Limb (tissue), 2 donors: Measurements from ENCODE around the gene TESK2.
A peak's percentile ranks its signal among the peaks of the same experiment; 100 is the strongest.
"Not testable (repeated sequence)": the region's sequence is repeated elsewhere in the genome, so short reads cannot be mapped to it uniquely, and the experiment has no call there.

Experiments
- DNase-seq, 2 donors: peaks; one replicate each; pipeline ENCODE4 v3.0.0-alpha.2; 2016; ENCODE audit errors: extremely low spot score in 2 of 2

TESK2 gene

DNA sequence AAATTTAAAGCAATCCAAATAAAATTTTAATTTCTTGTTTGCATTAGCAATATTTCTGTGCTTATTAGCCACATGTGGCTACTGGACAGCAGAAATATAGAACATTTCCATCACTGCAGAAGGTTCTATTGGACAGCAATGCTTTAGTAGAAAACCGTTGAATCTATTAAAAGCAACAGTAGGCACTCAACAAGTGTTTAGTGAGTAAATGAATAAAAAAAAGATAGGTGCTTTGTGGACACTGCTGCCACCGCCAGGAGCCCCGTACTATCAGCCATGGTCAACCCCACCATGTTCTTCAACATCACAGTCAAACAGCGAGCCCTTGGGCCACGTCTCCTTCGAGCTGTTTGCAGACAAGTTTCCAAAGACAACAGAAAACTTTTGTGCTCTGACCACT is 76.2 kb downstream of the TESK2 start:
- no peak for DNase-seq

DNA sequence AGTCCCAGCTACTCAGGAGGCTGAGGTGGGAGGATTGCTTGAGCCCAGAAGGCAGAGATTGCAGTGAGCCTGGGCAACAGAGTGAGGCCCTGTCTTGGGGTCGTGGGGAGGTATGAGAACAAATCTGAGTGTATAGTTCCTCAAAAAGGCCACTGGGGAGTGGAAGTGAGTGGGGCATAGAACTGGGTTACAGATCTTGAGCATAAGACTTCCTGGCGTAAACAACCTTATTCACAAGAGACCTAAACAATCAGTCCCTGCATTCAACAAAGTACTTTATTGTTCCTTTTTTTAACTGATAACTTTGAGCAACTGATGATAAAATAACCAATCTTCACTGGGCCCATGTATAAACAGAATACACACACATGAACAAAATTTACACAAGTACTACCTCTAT is 78.1 kb downstream of the TESK2 start:
- no peak for DNase-seq

DNA sequence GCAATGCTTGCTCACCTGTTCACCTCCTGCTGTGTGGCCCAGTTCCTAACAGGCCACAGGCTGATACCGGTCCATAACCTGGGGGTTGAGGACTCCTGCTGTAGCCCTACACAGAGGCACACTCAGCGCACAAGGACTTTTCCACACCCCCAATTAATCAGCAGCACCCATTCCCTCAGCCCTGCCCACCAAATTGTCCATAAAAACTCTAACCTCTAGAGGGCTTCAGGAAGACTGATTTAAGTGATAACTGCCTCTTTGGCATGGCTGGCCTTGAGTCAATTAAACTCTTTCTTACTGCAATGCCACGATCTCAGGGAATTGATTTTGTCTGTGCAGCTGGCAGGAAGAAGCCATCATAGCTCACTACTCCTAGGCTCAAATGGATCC is 79.5 kb downstream of the TESK2 start:
- DNase-seq: no peak

DNA sequence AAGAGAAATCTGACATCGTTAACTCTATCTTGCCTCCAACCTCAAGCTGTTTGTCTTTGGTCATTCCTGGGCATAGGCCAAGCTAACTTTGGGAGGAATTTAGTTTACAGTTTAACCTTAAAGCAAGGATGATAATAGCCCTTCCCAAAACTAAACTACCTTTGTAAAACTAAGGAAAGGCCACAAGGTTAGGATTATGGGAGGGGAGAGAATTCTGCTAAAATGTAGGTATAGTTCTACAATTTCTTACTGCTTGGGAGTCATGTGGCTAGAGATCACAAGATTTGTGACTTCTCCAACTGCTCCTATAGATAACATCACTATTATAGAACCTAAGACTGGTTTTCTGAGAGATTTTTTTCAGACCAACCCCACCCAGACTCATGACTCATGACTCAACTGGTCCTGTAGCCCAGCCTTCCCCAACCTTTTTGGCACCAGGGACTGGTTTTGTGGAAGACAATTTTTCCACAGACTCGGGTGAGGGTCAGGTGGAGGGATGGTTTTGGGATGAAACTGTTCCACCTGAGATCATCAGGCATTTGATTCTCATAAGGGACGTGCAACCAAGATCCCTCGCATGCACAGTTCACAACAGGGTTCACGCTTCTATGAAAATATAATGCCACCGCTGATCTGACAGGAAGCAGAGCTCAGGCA is 80.0 kb downstream of the TESK2 start:
- no peak for DNase-seq

DNA sequence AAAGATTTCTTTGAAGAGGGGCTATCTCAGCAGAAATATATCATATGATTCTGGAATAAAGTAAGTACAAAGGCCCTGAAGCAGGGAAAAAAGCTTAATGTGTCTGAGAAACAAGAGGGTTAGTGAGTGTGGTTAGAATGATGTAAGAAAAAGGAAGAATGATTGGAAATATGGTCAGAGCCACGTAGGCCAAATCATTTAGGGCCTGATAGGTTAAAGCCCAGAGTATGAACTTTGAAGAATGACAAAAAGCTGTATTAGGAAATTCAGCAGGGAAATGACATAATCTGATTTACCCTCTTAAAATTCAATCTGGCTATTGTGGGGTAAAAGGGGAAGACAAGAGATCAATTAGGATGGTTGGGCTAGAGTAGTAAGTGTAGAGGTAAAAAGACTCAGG is 81.7 kb downstream of the TESK2 start:
- DNase-seq: no peak

DNA sequence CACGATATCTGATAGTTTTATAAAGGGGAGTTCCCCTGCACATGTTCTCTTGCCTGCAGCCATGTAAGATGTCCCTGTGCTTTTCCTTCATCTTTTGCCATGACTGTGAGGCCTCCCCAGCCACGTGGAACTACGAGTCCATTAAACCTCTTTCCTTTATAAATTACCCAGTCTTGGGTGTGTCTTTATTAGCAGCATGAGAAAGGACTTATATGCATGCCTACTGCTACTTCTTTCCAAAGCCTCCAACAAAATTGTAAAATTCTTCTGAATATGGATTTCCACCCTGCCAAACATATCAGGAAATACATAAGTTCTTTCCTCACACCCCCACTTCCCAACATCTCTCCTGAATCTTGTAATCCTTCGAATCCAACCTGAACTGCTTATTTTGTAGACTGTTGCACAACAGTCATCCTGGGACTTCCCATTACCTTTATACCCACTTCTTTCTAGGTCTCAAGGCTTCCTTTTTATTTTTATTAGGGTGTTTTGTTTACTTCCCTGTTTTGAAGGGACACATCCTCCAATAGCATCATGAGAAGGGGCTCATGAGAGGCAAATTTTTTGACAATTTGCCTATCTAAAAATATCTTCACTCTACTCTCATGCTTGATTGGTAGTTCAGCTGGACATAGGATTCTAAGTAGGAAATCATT is 83.2 kb downstream of the TESK2 start:
- no peak for DNase-seq

DNA sequence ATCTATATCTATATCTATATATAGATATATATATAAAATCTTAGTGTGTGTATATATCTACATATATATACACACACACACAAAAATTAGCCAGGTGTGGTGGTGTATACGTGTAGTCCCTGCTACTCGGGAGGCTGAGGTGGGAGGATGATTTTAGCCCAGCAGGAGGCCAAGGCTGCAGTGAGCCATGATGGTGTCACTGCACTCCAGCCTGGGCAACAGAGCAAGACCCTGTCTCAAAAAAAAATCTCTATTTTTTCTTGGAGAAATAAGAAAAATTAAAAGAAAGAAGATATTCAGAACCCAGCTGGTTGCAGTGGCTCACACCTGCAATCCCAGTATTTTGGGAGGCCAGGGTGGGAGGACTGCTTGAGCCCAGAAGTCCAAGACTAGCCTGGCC is 85.3 kb downstream of the TESK2 start:
- DNase-seq: no peak

DNA sequence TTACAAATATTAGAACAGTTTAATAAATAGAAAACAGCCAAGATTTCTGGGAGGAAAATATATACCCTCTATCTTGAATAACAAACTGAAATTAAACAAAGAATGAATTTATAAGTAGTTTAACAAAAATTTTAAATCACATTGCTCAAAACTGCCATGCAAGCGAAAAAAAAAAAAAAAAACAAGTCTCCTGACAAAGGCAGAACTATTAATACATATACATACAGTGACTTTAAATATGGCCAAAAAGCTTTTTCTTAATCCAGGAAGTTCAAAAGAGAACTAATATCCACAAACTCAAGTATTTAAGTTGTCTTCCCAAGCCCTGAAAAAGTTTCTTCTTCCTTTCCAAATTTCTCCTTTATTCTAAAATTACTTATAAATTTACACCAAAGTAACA is 87.2 kb downstream of the TESK2 start:
- no peak for DNase-seq

DNA sequence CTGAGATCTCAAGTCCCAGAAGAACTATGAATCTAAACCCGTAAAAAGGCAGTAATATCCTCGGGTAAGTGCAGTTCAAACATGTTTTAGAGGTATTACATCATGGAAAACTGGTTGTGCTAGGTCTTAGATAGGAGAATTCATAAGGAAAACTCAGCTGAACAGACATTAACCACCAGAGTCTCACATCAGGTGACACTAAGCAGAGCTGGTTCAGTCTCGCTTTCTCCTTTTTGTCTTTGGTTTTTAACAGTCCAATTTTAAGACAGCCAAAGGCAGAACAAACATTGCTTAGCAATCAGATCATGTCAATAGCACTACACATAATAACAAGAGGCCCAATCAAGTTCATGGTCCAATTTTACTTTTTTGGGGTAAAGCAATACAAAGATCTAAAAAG is 87.7 kb downstream of the TESK2 start:
- peak in 1 of 2 donors; percentile 13 for DNase-seq

DNA sequence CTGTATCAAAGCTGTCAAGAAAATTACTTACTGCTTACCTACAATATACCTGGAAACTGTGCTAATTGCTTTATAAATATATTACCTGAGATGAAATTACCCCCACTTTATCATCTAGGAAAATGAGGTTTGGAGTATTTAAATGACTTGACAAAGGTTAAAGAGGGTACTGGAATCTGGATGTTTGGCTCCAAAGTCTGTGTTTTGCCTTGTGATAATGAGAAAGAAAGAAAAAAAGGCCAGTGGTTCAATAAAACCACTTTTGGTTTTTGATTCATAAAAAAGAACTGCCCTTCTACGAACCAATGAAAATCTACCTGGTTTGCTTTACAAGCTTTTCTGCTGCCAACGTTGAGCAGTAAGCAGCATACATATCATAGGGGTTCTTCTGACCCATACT is 89.4 kb downstream of the TESK2 start:
- no peak for DNase-seq

DNA sequence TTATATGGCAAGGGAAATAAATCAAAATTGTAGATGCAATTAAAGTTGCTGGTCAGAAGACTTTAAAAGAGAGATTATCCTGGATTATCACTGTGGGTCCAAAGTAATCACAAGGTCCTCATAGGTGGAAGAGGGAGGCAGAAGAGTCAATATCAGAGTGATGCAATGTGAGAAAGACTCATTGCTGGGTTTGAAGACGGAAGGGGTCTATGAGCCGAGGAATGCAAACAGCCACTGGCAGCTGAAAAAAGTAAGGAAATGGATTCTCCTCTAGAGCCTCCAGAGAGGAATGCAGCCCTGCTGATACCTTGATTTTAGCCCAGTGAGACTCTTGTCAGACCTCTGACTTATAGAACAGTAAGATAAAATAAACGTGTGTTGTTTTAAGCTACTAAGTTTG is 90.9 kb downstream of the TESK2 start:
- no peak for DNase-seq

DNA sequence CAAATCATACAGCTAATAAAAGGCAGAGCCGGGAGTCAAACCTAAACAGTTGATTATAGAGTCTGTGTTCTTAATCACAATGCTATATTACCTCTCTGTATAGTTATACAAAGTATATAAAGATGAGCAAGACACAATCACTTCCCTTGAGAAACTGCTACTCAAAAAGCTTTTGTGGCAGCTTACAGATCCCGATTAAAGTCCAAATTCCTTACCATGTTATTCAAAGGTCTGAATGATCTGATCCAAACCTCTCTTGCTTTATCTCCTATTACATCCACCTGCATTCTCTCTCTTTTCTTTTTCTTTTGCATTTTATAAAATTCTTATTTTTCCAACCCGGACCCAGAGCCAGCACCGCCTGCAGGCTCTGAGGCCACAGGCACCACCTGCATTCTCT is 93.7 kb downstream of the TESK2 start:
- DNase-seq: no peak

DNA sequence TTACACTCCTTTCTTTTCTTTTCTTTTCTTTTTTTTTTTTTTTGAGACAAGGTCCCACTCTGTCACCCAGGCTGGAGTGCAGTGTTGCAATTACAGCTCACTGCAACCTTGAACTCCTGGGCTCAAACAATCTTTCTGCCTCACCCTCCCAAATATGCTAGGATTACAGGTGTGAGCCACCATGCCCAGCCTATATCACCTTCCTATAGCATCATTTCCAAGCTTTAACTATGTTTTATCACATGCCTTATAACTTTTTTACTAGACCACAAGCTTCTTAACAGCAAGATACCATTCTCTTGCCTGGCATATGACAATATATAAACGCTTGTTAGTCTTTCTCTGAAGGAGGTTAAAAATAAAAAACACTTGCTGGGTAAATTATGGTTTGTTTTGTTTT is 95.4 kb downstream of the TESK2 start:
- no peak for DNase-seq

DNA sequence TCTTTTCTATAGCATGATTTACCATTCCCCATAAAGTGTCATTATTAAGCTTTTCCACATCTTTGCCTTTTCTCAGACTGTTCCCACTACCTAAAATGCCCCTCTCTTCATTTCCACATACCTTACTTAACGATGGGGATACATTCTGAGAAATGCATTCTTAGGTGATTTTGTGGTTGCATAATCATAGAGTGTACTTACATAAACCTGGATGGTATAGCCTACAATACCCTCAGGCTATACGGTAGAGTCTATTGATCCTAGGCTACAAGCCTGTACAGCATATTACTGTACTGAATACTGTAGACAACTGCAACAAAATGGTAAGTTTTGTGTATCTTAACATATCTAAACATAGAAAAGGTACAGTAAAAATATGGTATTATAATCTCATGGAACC is 95.9 kb downstream of the TESK2 start:
- no peak for DNase-seq

DNA sequence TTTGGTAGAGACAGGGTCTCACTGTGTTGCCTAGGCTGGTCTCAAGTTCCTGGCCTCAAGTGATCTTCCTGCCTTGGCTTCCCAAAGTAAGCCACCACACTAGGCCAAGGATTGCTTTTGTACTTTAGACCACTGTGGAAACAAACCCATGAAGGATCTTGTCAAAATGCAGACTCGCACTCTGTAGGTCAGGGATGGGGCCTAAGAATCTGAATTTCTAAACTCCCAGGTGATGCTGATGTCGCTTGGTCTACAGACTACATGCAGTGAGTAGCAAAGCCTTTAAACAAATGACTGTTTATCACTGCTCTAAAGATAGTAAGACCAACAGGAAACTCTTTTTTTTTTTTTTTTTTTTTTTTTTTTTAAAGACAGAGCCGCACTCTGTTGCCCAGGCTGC is 96.6 kb downstream of the TESK2 start:
- no peak for DNase-seq

DNA sequence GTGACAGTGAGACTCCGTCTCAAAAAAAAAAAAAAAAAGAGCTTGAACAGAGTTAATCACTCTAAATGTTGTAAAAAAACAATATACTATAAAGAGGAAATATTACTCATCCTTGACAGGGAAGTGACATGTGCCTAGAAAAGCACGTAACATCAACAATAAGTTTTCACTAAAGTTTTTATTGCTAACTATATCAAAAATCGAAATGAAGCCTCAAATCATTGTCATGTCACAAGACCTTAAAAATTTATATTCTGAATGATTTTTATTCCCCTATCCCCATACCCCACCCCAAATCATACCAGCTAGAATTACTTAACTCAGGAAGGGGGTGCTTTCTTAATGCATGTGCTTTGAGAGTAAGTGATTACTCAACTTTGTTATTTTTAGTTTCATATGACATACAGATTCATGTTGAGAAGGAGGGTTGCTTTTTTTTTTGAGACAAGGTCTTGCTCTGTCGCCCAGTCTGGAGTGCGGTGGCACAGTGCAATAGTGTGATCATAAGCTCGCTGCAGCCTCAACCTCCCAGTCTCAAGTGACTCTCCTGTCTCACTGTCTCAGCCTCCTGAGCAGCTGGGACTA is 97.2 kb downstream of the TESK2 start:
- DNase-seq: no peak

DNA sequence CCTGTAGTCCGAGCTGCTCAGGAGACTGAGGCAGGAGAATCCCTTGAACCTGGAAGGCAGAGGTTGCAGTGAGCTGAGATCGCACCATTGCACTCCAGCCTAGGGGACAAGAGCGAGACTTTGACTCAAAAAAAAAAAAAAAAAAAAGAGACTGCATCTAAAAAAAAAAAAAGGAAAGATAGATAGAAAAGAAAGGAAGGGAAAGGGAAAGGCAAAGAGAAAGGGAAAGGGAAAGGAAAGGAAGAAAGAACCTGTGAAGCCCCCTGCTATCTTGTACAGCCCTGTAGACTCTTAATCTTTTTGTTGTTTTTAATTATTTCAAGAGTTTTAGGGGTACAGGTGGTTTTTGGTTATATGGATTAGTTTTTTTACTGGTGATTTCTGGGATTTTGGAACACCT is 104.7 kb downstream of the TESK2 start:
- no peak for DNase-seq

DNA sequence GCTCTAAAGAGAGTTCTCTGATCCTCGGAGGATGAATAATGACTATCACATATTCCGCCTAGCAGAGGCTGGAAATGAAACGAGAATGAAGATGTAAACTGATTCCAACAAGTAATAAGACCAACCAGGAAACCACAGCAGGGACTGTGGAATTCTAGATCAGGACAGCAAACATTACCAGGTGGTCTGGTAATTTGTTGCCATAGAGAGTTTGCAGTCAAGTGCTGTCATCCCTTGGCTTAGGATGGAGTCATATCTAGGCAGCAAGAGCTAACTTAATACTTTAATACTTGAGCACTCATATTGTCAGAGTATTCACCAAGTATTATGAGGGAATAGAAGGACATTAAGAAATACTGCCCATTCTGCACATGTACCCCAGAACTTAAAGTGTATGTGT is 105.7 kb downstream of the TESK2 start:
- no peak for DNase-seq

DNA sequence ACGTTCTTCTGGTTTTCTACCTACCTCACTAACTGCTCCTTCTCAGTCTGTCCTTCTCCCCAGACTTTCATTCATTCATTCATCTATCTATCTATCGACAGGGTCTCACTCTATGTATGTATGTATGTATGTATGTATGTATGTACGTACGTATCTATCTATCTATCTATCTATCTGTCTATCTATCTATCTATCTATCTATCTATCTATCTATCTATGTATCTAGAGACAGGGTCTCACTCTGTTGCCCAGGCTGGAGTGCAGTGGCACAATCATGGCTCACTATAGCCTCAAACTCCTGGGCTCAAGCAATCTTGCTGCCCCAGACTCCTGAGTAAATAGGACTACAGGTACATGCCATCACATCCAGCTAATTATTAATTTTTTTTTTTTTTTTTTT is 106.8 kb downstream of the TESK2 start:
- not testable (repeated sequence) for DNase-seq

DNA sequence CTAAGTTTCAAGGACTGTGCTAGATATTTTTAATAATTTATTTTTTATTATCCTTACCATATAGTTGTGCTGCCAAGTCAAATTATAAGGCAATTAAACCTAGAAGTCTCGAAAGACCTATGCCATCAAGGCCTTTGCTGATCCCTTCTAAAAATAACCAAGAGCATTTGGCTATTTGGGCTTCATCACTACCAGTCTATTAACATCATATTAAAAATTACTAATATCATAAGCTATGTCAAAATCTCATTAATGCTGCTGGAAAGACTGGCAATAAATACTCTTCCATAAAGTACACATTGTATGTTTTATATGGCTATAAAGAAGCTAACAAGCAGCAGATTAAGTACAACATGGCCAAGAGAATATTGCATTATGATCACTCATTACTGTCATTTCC is 107.8 kb downstream of the TESK2 start:
- no peak for DNase-seq

DNA sequence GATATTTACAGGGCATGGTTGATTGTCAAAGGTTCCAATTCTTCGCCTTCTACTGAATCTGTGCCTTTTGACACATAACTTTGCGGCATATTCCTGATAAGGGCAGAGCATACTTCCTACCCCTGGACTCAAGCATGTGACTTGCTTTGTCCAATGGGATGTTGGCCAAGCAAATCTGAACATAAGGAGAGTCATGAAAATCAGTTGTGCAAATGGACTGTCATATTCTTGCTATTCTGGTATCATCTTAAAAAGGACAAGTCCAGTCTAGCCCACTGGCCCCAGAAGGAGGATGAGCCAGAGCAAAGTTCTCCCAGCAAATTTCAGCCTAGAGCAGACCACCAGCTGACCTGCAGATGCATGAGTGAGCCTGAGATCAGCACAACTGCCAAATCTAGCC is 109.7 kb downstream of the TESK2 start:
- DNase-seq: no peak

DNA sequence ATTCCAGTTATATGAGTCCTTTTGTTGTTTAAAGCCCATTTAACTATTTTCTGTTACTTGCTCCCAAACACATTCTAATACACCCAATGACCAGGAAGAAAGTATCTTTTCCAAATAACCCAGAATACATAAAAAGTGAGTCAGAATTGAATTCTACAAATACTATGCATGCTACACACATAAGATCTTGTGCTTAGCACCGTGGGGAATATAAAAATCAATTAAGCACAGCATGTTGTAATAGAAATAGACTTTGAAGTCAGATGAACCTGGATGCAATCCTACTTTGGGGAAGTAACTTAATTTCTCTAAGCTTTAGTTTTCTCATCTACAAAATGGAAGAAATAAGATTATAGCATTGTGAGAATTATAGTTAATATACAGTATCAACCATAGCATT is 110.2 kb downstream of the TESK2 start:
- DNase-seq: no peak

DNA sequence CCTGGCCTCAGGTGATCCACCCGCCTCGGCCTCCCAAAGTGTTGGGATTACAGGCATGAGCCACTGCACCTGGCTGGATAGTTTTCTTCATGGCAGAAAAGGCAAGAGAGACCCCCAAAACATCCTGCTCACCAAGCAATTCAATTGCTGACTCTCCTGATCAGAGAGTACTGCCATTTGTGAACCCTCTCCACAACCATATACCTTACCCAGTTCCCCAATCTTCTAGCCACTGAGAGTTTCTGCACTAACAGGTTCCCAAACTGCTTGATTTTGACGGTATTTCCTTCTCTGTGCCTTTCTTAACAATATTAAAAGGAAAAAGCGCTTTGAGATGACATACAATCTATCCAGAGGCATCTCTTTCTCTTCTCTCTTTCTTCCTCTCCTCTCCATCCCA is 110.8 kb downstream of the TESK2 start:
- DNase-seq: no peak
